ENCODE results near the gene CYLC2.

Gene CYLC2

GRCh38 chr9:102995033-102995432 lies at the start of gene CYLC2:
Gene CYLC2, plus strand, starts transcription at chr9:102995333. Its CDS starts 48 bp downstream, at chr9:102995381.
- H3K4me3 ChIP-seq (ENCODE audit: low read depth, low read length): no peak within 1 kb of the TSS
- ChIA-PET CTCF (no interaction called here), POLR2A (no interaction called here)
- TF ChIP-seq CTCF (IDR thresholded peaks at IDR 0.05; ENCODE audit: insufficient read depth, low read length, missing control alignments): no peak
- no peak for DNase-seq (ENCODE audit: low read depth, low spot score)

GRCh38 chr9:102950346-102950745 lies 44.8 kb upstream of the CYLC2 start:
- no peak for TF ChIP-seq CTCF (IDR thresholded peaks at IDR 0.05; ENCODE audit: insufficient read depth, low read length, missing control alignments)
- CTCF ChIA-PET: no interaction called here
- no peak overlapping the region for H3K4me3 ChIP-seq (ENCODE audit: low read depth, low read length)
- DNase-seq (ENCODE audit: low read depth, low spot score): no peak
- POLR2A ChIA-PET: no interaction called here

- H3K4me3 ChIP-seq (ENCODE audit: low read depth, low read length): no peak overlapping the region
- CTCF ChIA-PET: no interaction called here
- POLR2A ChIA-PET: no interaction called here
- no peak for DNase-seq (ENCODE audit: low read depth, low spot score)
- no peak for TF ChIP-seq CTCF (IDR thresholded peaks at IDR 0.05; ENCODE audit: insufficient read depth, low read length, missing control alignments)
Measured at GRCh38 chr9:102966999-102967398, 28.1 kb upstream of the CYLC2 start.

GRCh38 chr9:102967979-102968378 lies 27.2 kb upstream of the CYLC2 start:
- TF ChIP-seq CTCF (IDR thresholded peaks at IDR 0.05; ENCODE audit: insufficient read depth, low read length, missing control alignments): no peak
- ChIA-PET POLR2A (no interaction called here), CTCF (no interaction called here)
- H3K4me3 ChIP-seq (ENCODE audit: low read depth, low read length): no peak overlapping the region
- DNase-seq (ENCODE audit: low read depth, low spot score): no peak

GRCh38 chr9:102972780-102973179 lies 22.4 kb upstream of the CYLC2 start:
- H3K4me3 ChIP-seq (ENCODE audit: low read depth, low read length): no peak overlapping the region
- ChIA-PET CTCF (no interaction called here), POLR2A (no interaction called here)
- DNase-seq (ENCODE audit: low read depth, low spot score): no peak
- TF ChIP-seq CTCF (IDR thresholded peaks at IDR 0.05; ENCODE audit: insufficient read depth, low read length, missing control alignments): no peak

GRCh38 chr9:102974530-102974929 lies 20.6 kb upstream of the CYLC2 start:
- POLR2A ChIA-PET: no interaction called here

More at GRCh38 chr9:102974530-102974929, 20.6 kb upstream of the CYLC2 start:
- CTCF ChIA-PET: no interaction called here
- DNase-seq (ENCODE audit: low read depth, low spot score): no peak
- H3K4me3 ChIP-seq (ENCODE audit: low read depth, low read length): no peak overlapping the region
- TF ChIP-seq CTCF (IDR thresholded peaks at IDR 0.05; ENCODE audit: insufficient read depth, low read length, missing control alignments): no peak
